Osteoblast (primary cell): Measurements from ENCODE around the gene DEK. TPM values are rescaled to one million over a fixed set of nuclear protein-coding genes. Genes with fewer than 3 reads are reported as not detected.
A peak's percentile ranks its signal among the peaks of the same experiment; 100 is the strongest.

Experiments
- DNase-seq: peaks from one replicate; pipeline ENCODE4 v3.0.0; 2011; ENCODE audit warnings: low spot score, mixed read lengths; ENCODE audit not compliant: insufficient read length; ENCODE audit errors: missing footprints
- H2AFZ ChIP-seq: 2 replicates; pipeline ENCODE4 v1.6.0; 2011; ENCODE audit warnings: mild to moderate bottlenecking, low read length
- H3K27ac ChIP-seq: 2 replicates; pipeline ENCODE4 v1.5.1; 2011; ENCODE audit warnings: mild to moderate bottlenecking, low read depth, low read length, moderate library complexity
- H3K27me3 ChIP-seq: 2 replicates; pipeline ENCODE4 v1.6.0; 2012; ENCODE audit warnings: mild to moderate bottlenecking, control low read depth, inconsistent platforms, low read length, moderate library complexity; ENCODE audit not compliant: insufficient read depth
- H3K36me3 ChIP-seq: 2 replicates; pipeline ENCODE4 v1.5.1; 2011; ENCODE audit warnings: mild to moderate bottlenecking, low read length, control low read depth, moderate library complexity; ENCODE audit not compliant: insufficient read depth
- H3K4me1 ChIP-seq: 2 replicates; pipeline ENCODE4 v1.5.1; 2011; ENCODE audit warnings: mild to moderate bottlenecking, low read length, control low read depth, moderate library complexity; ENCODE audit not compliant: insufficient read depth
- H3K4me2 ChIP-seq: 2 replicates; pipeline ENCODE4 v1.6.0; 2011; ENCODE audit warnings: mild to moderate bottlenecking, low read length; ENCODE audit not compliant: insufficient read depth
- H3K4me3 ChIP-seq: fragments of 200-600 bp; sonication (generic); 3 replicates; pipeline ENCODE4 v1.5.1; 2012; ENCODE audit warnings: mild to moderate bottlenecking, low read length, inconsistent platforms; ENCODE audit not compliant: insufficient read depth
- H3K79me2 ChIP-seq: 2 replicates; pipeline ENCODE4 v1.6.0; 2012; ENCODE audit warnings: mild to moderate bottlenecking, low read length, control low read depth, inconsistent platforms; ENCODE audit not compliant: insufficient read depth
- H3K9me3 ChIP-seq: 2 replicates; pipeline ENCODE4 v1.5.1; 2011; ENCODE audit warnings: low read depth, low read length, control low read depth
- H4K20me1 ChIP-seq: 2 replicates; pipeline ENCODE4 v1.6.0; 2012; ENCODE audit warnings: mild to moderate bottlenecking, low read length, control low read depth; ENCODE audit not compliant: insufficient read depth
- total RNA-seq: library from RNA; depleted of rRNA; stranded (reverse); fragments of >200 nt; gene quantifications from 2 replicates; pipeline ENCODE4 v1.2.3, GENCODE V29; 2012
- TF ChIP-seq, protein P1 (sequence below): IDR thresholded peaks from 2 replicates; pipeline ENCODE4 v1.5.1; 2011; ENCODE audit warnings: mild to moderate bottlenecking, low read depth, low read length, moderate library complexity; ENCODE audit errors: extremely low read depth

The DEK gene
- total RNA-seq, 1 donor = 102 TPM

DNA sequence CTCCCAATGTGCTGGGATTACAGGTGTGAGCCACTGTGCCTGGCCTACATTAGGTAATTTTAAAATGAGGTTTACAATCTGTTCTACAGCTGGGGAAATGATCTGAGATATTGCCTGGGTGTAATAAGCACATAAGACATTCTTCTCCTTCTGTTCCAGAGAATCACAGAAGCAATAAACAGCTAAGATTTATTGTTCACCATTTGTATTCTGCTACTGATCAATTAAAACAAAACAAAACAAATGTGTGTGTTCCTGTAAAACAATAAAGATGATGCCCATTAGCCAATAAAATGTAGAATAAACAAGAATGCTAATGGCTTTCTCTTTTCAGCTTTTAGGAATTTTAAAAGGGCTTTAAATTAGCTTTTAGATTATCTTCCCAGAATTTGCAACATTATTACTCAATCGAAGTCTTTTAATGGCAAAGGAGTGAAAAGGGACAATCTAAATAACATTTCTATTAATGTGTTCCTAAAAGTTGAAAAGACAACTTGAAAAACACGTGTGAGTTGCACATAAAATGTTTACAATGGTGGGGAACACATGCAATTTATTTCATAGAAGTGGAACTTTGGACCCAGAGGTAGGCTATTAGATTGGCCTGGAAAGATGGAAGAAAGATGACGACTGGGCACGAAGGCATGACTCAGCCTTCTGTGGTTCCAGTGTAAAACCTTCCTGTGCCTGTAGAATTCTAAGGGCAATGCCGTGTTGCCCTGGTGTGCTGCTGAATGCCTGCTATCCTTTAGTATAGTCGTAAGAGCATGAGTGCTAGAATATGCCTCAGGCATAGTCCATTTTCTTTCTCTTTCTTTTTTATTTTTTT lies 29.0 kb upstream of the DEK start:
- Histone ChIP-seq H3K4me3 (no peak overlapping the region), H2AFZ (peak overlapping the region; percentile 80), H4K20me1 (no peaks in the 10 kb centered on the region), H3K4me2 (no peak overlapping the region), H3K79me2 (no peaks in the 10 kb centered on the region), H3K9me3 (no peaks in the 10 kb centered on the region), H3K36me3 (no peaks in the 10 kb centered on the region), H3K27me3 (no peaks in the 10 kb centered on the region), H3K27ac (no peak overlapping the region), H3K4me1 (no peaks in the 10 kb centered on the region)
- no peak for DNase-seq
- TF ChIP-seq, protein P1, sequence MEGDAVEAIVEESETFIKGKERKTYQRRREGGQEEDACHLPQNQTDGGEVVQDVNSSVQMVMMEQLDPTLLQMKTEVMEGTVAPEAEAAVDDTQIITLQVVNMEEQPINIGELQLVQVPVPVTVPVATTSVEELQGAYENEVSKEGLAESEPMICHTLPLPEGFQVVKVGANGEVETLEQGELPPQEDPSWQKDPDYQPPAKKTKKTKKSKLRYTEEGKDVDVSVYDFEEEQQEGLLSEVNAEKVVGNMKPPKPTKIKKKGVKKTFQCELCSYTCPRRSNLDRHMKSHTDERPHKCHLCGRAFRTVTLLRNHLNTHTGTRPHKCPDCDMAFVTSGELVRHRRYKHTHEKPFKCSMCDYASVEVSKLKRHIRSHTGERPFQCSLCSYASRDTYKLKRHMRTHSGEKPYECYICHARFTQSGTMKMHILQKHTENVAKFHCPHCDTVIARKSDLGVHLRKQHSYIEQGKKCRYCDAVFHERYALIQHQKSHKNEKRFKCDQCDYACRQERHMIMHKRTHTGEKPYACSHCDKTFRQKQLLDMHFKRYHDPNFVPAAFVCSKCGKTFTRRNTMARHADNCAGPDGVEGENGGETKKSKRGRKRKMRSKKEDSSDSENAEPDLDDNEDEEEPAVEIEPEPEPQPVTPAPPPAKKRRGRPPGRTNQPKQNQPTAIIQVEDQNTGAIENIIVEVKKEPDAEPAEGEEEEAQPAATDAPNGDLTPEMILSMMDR = no peak

DNA sequence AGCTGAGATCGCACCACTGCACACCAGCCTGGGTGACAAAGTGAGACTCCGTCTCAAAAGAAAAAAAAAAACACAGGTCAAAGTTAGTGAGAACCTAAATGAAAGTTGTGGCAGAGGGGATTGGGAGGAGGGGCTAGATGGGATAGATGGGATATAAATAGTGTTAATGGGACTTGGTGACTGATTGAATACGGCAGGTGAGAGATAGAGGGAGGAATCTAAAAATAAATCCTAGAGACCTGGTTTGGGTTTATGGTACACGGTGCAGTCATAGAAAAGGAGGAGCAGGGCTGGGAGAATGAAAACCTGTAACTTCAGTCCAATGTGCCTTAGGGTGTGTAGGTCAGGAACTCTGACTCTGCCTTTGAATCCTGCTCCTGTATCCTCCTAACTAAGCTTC lies 25.0 kb upstream of the DEK start:
- Histone ChIP-seq H3K4me1 (no peaks in the 10 kb centered on the region), H3K4me3 (no peak overlapping the region), H3K27ac (no peak overlapping the region), H3K4me2 (no peak overlapping the region), H3K36me3 (no peaks in the 10 kb centered on the region), H3K27me3 (peaks cover 2% of the 10 kb centered on the region), H3K79me2 (no peaks in the 10 kb centered on the region), H2AFZ (no peak overlapping the region), H4K20me1 (no peaks in the 10 kb centered on the region), H3K9me3 (no peaks in the 10 kb centered on the region)
- no peak for DNase-seq
- TF ChIP-seq, protein P1 = no peak

DNA sequence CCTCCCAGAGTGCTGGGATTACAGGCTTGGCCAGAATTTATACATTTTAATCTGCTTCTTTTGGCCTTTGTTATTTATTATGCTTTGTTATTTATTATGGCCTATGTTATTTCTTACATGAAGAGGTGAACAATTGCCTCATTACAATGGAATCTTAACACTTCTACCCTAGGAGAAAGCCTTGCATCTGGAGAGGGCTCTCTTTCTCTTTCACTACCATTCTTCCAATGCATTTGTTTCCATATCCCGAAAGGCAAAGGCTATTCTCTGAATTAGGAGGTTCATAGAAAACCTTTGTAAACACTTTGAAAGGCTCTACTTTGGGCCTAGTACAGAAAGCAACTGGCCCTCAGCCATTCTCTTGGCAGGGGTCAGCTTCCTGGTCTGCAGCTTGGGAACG lies 19.9 kb upstream of the DEK start:
- Histone ChIP-seq H3K36me3 (no peaks in the 10 kb centered on the region), H3K79me2 (no peaks in the 10 kb centered on the region), H3K9me3 (no peaks in the 10 kb centered on the region), H3K4me3 (no peak overlapping the region), H3K27me3 (peaks cover 25% of the 10 kb centered on the region), H4K20me1 (no peaks in the 10 kb centered on the region), H3K4me2 (no peak overlapping the region), H3K4me1 (peaks cover 4% of the 10 kb centered on the region), H3K27ac (no peak overlapping the region), H2AFZ (no peak overlapping the region)
- DNase-seq = no peak
- TF ChIP-seq, protein P1 = no peak

DNA sequence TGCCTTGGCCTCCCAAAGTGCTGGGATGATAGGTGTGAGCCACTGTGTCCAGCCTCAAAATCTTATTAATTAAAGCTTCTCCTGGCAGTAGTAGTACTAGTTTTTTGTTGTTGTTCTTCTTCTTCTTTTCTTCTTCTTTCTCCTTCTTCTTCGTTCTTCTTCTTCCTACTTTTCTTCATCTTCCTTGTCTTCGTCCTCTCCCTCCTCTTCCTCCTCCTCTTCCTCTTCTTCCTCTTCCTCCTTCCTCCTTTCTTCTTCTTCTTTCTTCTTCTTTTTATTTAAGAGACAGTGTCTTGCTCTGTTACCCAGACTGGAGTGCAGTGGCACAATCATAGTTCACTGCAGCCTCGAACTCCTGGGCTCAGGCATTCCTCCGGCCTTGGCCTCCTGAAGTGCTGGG lies 17.2 kb upstream of the DEK start:
- no peaks in the 10 kb centered on the region for H3K9me3 ChIP-seq
- peaks cover 4% of the 10 kb centered on the region for H3K4me1 ChIP-seq
- H3K36me3 ChIP-seq = no peaks in the 10 kb centered on the region
- no peak overlapping the region for H3K4me3 ChIP-seq
- H3K27me3 ChIP-seq = peaks cover 49% of the 10 kb centered on the region
- H2AFZ ChIP-seq = no peak overlapping the region
- H4K20me1 ChIP-seq = no peaks in the 10 kb centered on the region
- H3K27ac ChIP-seq = no peak overlapping the region
- H3K79me2 ChIP-seq = no peaks in the 10 kb centered on the region
- TF ChIP-seq, protein P1 = no peak
- no peak for DNase-seq
- no peak overlapping the region for H3K4me2 ChIP-seq
